ENCODE data around the gene PLCXD1.
"Not testable (repeated sequence)": the region's sequence is repeated elsewhere in the genome, so short reads cannot be mapped to it uniquely, and the experiment has no call there.

Gene PLCXD1

GRCh38 chrX:281166-281999 is at the start of gene PLCXD1:
Gene PLCXD1, plus strand, starts transcription at chrX:281381. Its CDS starts 2,807 bp downstream, at chrX:284188.
- peak; percentile 81 for DNase-seq

GRCh38 chrX:231637-232277 is 49.4 kb upstream of the PLCXD1 start:
- DNase-seq = not testable (repeated sequence)

- not testable (repeated sequence) for DNase-seq
These were observed 48.9 kb upstream of the PLCXD1 start for GRCh38 chrX:232278-232655.

GRCh38 chrX:236201-236600 is 45.0 kb upstream of the PLCXD1 start:
- DNase-seq = not testable (repeated sequence)

- no peak for DNase-seq
These were observed 30.2 kb upstream of the PLCXD1 start for GRCh38 chrX:250965-251364.

GRCh38 chrX:251396-252243 is 29.6 kb upstream of the PLCXD1 start:
- DNase-seq = peak; percentile 38

- no peak for DNase-seq
These were observed 28.8 kb upstream of the PLCXD1 start for GRCh38 chrX:252244-252956.

GRCh38 chrX:252957-253291 is 28.3 kb upstream of the PLCXD1 start:
- no peak for DNase-seq

GRCh38 chrX:253451-254297 is 27.5 kb upstream of the PLCXD1 start:
- DNase-seq = no peak

GRCh38 chrX:254630-255215 is 26.5 kb upstream of the PLCXD1 start:
- no peak for DNase-seq

- no peak for DNase-seq
These were observed 25.3 kb upstream of the PLCXD1 start for GRCh38 chrX:255923-256331.

GRCh38 chrX:257054-257453 is 24.1 kb upstream of the PLCXD1 start:
- not testable (repeated sequence) for DNase-seq

GRCh38 chrX:257681-258289 is 23.4 kb upstream of the PLCXD1 start:
- DNase-seq = no peak

GRCh38 chrX:258291-259040 is 22.7 kb upstream of the PLCXD1 start:
- no peak for DNase-seq

- peak; percentile 21 for DNase-seq
These were observed 21.4 kb upstream of the PLCXD1 start for GRCh38 chrX:259692-260355.

- DNase-seq = no peak
These were observed 19.8 kb upstream of the PLCXD1 start for GRCh38 chrX:261167-261918.

GRCh38 chrX:261919-262352 is 19.2 kb upstream of the PLCXD1 start:
- no peak for DNase-seq

- no peak for DNase-seq
These were observed 18.7 kb upstream of the PLCXD1 start for GRCh38 chrX:262381-262909.

- DNase-seq = not testable (repeated sequence)
These were observed 17.2 kb upstream of the PLCXD1 start for GRCh38 chrX:264006-264405.
